ENCODE measurements around the gene HMG20A.
"Not testable (repeated sequence)": the region's sequence is repeated elsewhere in the genome, so short reads cannot be mapped to it uniquely, and the experiment has no call there.

The HMG20A gene

GRCh38 chr15:77420610-77421369 lies at the start of gene HMG20A:
Gene HMG20A, plus strand, starts transcription at chr15:77420888. Its CDS starts 37,520 bp downstream, at chr15:77458408.
- peak in 54 of 58 donors; percentile 4 to 89 (median 56) for DNase-seq

- DNase-seq: no peak
Measured at GRCh38 chr15:77371850-77372563, 48.7 kb upstream of the HMG20A start.

- no peak for DNase-seq
Measured at GRCh38 chr15:77373441-77373840, 47.2 kb upstream of the HMG20A start.

- DNase-seq: no peak
Measured at GRCh38 chr15:77375133-77375532, 45.6 kb upstream of the HMG20A start.

- DNase-seq: no peak
Measured at GRCh38 chr15:77376770-77377169, 43.9 kb upstream of the HMG20A start.

GRCh38 chr15:77380033-77380432 lies 40.7 kb upstream of the HMG20A start:
- no peak for DNase-seq

GRCh38 chr15:77384086-77384485 lies 36.6 kb upstream of the HMG20A start:
- no peak for DNase-seq

- no peak for DNase-seq
Measured at GRCh38 chr15:77384589-77385359, 35.9 kb upstream of the HMG20A start.

GRCh38 chr15:77386626-77387025 lies 34.1 kb upstream of the HMG20A start:
- no peak for DNase-seq

GRCh38 chr15:77387365-77388105 lies 33.2 kb upstream of the HMG20A start:
- no peak for DNase-seq

GRCh38 chr15:77391372-77391951 lies 29.2 kb upstream of the HMG20A start:
- no peak for DNase-seq

GRCh38 chr15:77392762-77393470 lies 27.8 kb upstream of the HMG20A start:
- DNase-seq: no peak

GRCh38 chr15:77393471-77393840 lies 27.2 kb upstream of the HMG20A start:
- DNase-seq: no peak

- DNase-seq: no peak
Measured at GRCh38 chr15:77395013-77395774, 25.5 kb upstream of the HMG20A start.

- no peak for DNase-seq
Measured at GRCh38 chr15:77396692-77397091, 24.0 kb upstream of the HMG20A start.

- no peak for DNase-seq
Measured at GRCh38 chr15:77398927-77399326, 21.8 kb upstream of the HMG20A start.

- no peak for DNase-seq
Measured at GRCh38 chr15:77400258-77400657, 20.4 kb upstream of the HMG20A start.

- DNase-seq: no peak
Measured at GRCh38 chr15:77402740-77403379, 17.8 kb upstream of the HMG20A start.

- not testable (repeated sequence) for DNase-seq
Measured at GRCh38 chr15:77406173-77406759, 14.4 kb upstream of the HMG20A start.

Data from anterior cingulate cortex (tissue), 58 donors.